ENCODE results near the gene KCNH1. TPM values are rescaled to one million over a fixed set of nuclear protein-coding genes. Genes with fewer than 3 reads are reported as not detected.

Gene KCNH1
- total and polyA plus RNA-seq, 2 experiments from 2014 or later = 0.71 to 1.8 TPM

- in situ Hi-C loops (cut with MboI) = no loop called here
- no peak for TF ChIP-seq EZH2phosphoT487 (IDR thresholded peaks at IDR 0.05; ENCODE audit: insufficient read depth, low read depth)
- no peak for TF ChIP-seq EZH2 (IDR thresholded peaks at IDR 0.05; ENCODE audit: insufficient read depth, poor library complexity, severe bottlenecking)
- Histone ChIP-seq H3K4me2 (ENCODE audit: unreplicated experiment) (no peak overlapping the region), H2AFZ (no peak overlapping the region), H3K36me3 (ENCODE audit: low read depth) (no peaks in the 10 kb centered on the region), H3K27ac (no peak overlapping the region), H3K4me3 (no peak overlapping the region), H3K9ac (no peak overlapping the region), H4K20me1 (ENCODE audit: insufficient read depth) (no peaks in the 10 kb centered on the region), H3F3A (ENCODE audit: insufficient read depth) (no peaks in the 10 kb centered on the region), H3K9me3 (ENCODE audit: low read depth) (no peaks in the 10 kb centered on the region), H3K79me2 (ENCODE audit: insufficient read depth) (no peaks in the 10 kb centered on the region), H3K27me3 (replicated peaks; ENCODE audit: insufficient read depth) (no peaks in the 10 kb centered on the region), H3K9me2 (ENCODE audit: insufficient read depth) (no peaks in the 10 kb centered on the region), H3K4me1 (ENCODE audit: insufficient read depth) (no peaks in the 10 kb centered on the region)
- 0 to 7% methylated on average over 1 of the region's 1 CpG for WGBS, 2 experiments (ENCODE audit: low coverage in 1 of 2, low lambda C conversion rate in 2 of 2, missing lambda C conversion rate in 2 of 2)
- no peak for DNase-seq
Observed at GRCh38 chr1:210783925-210784324, 350.0 kb downstream of the KCNH1 start.

- no peaks in the 10 kb centered on the region for H3K9me2 ChIP-seq (ENCODE audit: insufficient read depth)
- H3F3A ChIP-seq (ENCODE audit: insufficient read depth) = no peaks in the 10 kb centered on the region
- WGBS, 2 experiments (ENCODE audit: low coverage in 1 of 2, low lambda C conversion rate in 2 of 2, missing lambda C conversion rate in 2 of 2) = 7 to 12% methylated on average over 5 of the region's 5 CpGs
- no peak overlapping the region for H3K27ac ChIP-seq
- H3K27me3 ChIP-seq (replicated peaks; ENCODE audit: insufficient read depth) = no peaks in the 10 kb centered on the region
- no peak overlapping the region for H3K4me3 ChIP-seq
- TF ChIP-seq EZH2 (IDR thresholded peaks at IDR 0.05; ENCODE audit: insufficient read depth, poor library complexity, severe bottlenecking) (no peak), EZH2phosphoT487 (IDR thresholded peaks at IDR 0.05; ENCODE audit: insufficient read depth, low read depth) (no peak)
- H3K36me3 ChIP-seq (ENCODE audit: low read depth) = no peaks in the 10 kb centered on the region
- no peaks in the 10 kb centered on the region for H3K4me1 ChIP-seq (ENCODE audit: insufficient read depth)
- no peaks in the 10 kb centered on the region for H3K79me2 ChIP-seq (ENCODE audit: insufficient read depth)
- H2AFZ ChIP-seq = no peak overlapping the region
- H3K9me3 ChIP-seq (ENCODE audit: low read depth) = no peaks in the 10 kb centered on the region
- DNase-seq = peak; percentile 1
- in situ Hi-C loops (cut with MboI) = no loop called here
- no peaks in the 10 kb centered on the region for H4K20me1 ChIP-seq (ENCODE audit: insufficient read depth)
- H3K9ac ChIP-seq = no peak overlapping the region
- no peak overlapping the region for H3K4me2 ChIP-seq (ENCODE audit: unreplicated experiment)
Observed at GRCh38 chr1:210781652-210782051, 352.3 kb downstream of the KCNH1 start.

DNA sequence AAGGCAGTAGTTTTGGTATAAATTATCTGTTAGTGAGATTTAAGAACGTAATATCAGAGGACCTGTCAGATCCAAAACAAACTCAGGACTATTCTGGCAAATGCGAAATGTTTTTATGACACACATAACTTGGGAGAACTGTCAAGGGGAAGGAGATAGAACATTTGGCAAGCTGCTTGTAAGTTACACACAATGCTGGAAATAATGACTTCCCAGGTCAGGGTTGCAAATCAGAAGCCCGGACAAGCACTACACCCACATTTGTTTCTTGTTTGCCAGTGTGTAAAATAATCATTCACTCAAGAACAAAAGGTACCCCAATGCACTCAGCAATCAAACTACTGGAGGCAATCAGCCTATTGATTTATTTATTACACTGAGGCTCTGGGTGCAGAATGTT is 354.7 kb downstream of the KCNH1 start:
- 0 to 3% methylated on average over 3 of the region's 3 CpGs for WGBS, 2 experiments (ENCODE audit: low coverage in 1 of 2, low lambda C conversion rate in 2 of 2, missing lambda C conversion rate in 2 of 2)
- no peaks in the 10 kb centered on the region for H3F3A ChIP-seq (ENCODE audit: insufficient read depth)

GRCh38 chr1:210777914-210778313 is 356.0 kb downstream of the KCNH1 start:
- in situ Hi-C loops (cut with MboI) = no loop called here
- 17 to 27% methylated on average over 2 of the region's 2 CpGs for WGBS, 2 experiments (ENCODE audit: low coverage in 1 of 2, low lambda C conversion rate in 2 of 2, missing lambda C conversion rate in 2 of 2)
- Histone ChIP-seq H2AFZ (no peak overlapping the region), H3K27ac (no peak overlapping the region), H3K9me2 (ENCODE audit: insufficient read depth) (no peaks in the 10 kb centered on the region), H3K36me3 (ENCODE audit: low read depth) (no peaks in the 10 kb centered on the region), H3K4me3 (no peak overlapping the region), H3K27me3 (replicated peaks; ENCODE audit: insufficient read depth) (no peaks in the 10 kb centered on the region), H3K4me1 (ENCODE audit: insufficient read depth) (no peaks in the 10 kb centered on the region), H3K4me2 (ENCODE audit: unreplicated experiment) (no peak overlapping the region), H3K9me3 (ENCODE audit: low read depth) (no peaks in the 10 kb centered on the region), H4K20me1 (ENCODE audit: insufficient read depth) (no peaks in the 10 kb centered on the region), H3K9ac (no peak overlapping the region), H3K79me2 (ENCODE audit: insufficient read depth) (no peaks in the 10 kb centered on the region), H3F3A (ENCODE audit: insufficient read depth) (no peaks in the 10 kb centered on the region)
- no peak for DNase-seq
- TF ChIP-seq EZH2 (IDR thresholded peaks at IDR 0.05; ENCODE audit: insufficient read depth, poor library complexity, severe bottlenecking) (no peak), EZH2phosphoT487 (IDR thresholded peaks at IDR 0.05; ENCODE audit: insufficient read depth, low read depth) (no peak)

More for the DNA sequence above, 354.7 kb downstream of the KCNH1 start:
- Histone ChIP-seq H3K36me3 (ENCODE audit: low read depth) (no peaks in the 10 kb centered on the region), H3K9me3 (ENCODE audit: low read depth) (no peaks in the 10 kb centered on the region), H4K20me1 (ENCODE audit: insufficient read depth) (no peaks in the 10 kb centered on the region), H3K4me1 (ENCODE audit: insufficient read depth) (no peaks in the 10 kb centered on the region), H3K9me2 (ENCODE audit: insufficient read depth) (no peaks in the 10 kb centered on the region), H3K27ac (no peak overlapping the region), H3K27me3 (replicated peaks; ENCODE audit: insufficient read depth) (no peaks in the 10 kb centered on the region), H3K4me3 (no peak overlapping the region), H3K79me2 (ENCODE audit: insufficient read depth) (no peaks in the 10 kb centered on the region), H3K4me2 (ENCODE audit: unreplicated experiment) (no peak overlapping the region), H2AFZ (no peak overlapping the region), H3K9ac (no peak overlapping the region)
- no peak for TF ChIP-seq EZH2phosphoT487 (IDR thresholded peaks at IDR 0.05; ENCODE audit: insufficient read depth, low read depth)
- TF ChIP-seq EZH2 (IDR thresholded peaks at IDR 0.05; ENCODE audit: insufficient read depth, poor library complexity, severe bottlenecking) = no peak
- in situ Hi-C loops (cut with MboI) = no loop called here
- DNase-seq = no peak

GRCh38 chr1:210776712-210777111 is 357.2 kb downstream of the KCNH1 start:
- Histone ChIP-seq H3F3A (ENCODE audit: insufficient read depth) (no peaks in the 10 kb centered on the region), H3K9me2 (ENCODE audit: insufficient read depth) (no peaks in the 10 kb centered on the region), H3K9ac (no peak overlapping the region), H3K27ac (no peak overlapping the region), H3K4me2 (ENCODE audit: unreplicated experiment) (no peak overlapping the region), H3K36me3 (ENCODE audit: low read depth) (no peaks in the 10 kb centered on the region), H3K4me1 (ENCODE audit: insufficient read depth) (no peaks in the 10 kb centered on the region), H2AFZ (no peak overlapping the region), H3K79me2 (ENCODE audit: insufficient read depth) (no peaks in the 10 kb centered on the region), H3K9me3 (ENCODE audit: low read depth) (no peaks in the 10 kb centered on the region), H3K4me3 (no peak overlapping the region), H4K20me1 (ENCODE audit: insufficient read depth) (no peaks in the 10 kb centered on the region), H3K27me3 (replicated peaks; ENCODE audit: insufficient read depth) (no peaks in the 10 kb centered on the region)
- TF ChIP-seq EZH2 (IDR thresholded peaks at IDR 0.05; ENCODE audit: insufficient read depth, poor library complexity, severe bottlenecking) (no peak), EZH2phosphoT487 (IDR thresholded peaks at IDR 0.05; ENCODE audit: insufficient read depth, low read depth) (no peak)
- 7 to 16% methylated on average over 3 of the region's 3 CpGs for WGBS, 2 experiments (ENCODE audit: low coverage in 1 of 2, low lambda C conversion rate in 2 of 2, missing lambda C conversion rate in 2 of 2)
- no peak for DNase-seq
- in situ Hi-C loops (cut with MboI) = no loop called here

All from GM23248 (cell line).